ENCODE results near the gene SHLD1. TPM values are rescaled to one million over a fixed set of nuclear protein-coding genes. Genes with fewer than 3 reads are reported as not detected.
"Not testable (repeated sequence)": the region's sequence is repeated elsewhere in the genome, so short reads cannot be mapped to it uniquely, and the experiment has no call there.

The SHLD1 gene
- total RNA-seq, 1 donor from 2014 or later: 4.1 TPM

DNA sequence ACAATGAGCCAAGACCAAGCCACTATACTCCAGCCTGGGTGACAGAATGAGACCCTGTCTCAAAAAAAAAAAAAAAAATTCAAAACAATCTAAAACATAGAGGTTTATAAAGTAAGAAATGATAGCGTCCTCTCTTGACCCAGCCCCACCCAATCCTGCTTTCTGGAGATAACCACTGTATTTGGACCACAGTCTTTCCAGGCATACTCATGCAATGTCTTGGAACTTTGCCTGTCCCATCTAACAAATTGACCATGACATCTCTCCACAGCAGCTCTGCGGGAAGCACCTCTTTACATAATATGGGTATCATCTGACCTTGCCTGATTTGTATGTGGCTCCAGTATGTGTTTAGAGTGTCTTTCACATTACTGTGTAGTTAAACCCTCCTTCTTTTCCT lies 9.1 kb upstream of the SHLD1 start:
- TF ChIP-seq, protein P1, sequence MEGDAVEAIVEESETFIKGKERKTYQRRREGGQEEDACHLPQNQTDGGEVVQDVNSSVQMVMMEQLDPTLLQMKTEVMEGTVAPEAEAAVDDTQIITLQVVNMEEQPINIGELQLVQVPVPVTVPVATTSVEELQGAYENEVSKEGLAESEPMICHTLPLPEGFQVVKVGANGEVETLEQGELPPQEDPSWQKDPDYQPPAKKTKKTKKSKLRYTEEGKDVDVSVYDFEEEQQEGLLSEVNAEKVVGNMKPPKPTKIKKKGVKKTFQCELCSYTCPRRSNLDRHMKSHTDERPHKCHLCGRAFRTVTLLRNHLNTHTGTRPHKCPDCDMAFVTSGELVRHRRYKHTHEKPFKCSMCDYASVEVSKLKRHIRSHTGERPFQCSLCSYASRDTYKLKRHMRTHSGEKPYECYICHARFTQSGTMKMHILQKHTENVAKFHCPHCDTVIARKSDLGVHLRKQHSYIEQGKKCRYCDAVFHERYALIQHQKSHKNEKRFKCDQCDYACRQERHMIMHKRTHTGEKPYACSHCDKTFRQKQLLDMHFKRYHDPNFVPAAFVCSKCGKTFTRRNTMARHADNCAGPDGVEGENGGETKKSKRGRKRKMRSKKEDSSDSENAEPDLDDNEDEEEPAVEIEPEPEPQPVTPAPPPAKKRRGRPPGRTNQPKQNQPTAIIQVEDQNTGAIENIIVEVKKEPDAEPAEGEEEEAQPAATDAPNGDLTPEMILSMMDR (conservative IDR thresholded peaks at IDR 0.05): no peak
- H3K9me3 Mint-ChIP-seq: no peaks in the 10 kb centered on the region
- no peak overlapping the region for H3K4me3 Mint-ChIP-seq
- no peaks in the 10 kb centered on the region for H3K36me3 Mint-ChIP-seq
- H3K27ac Mint-ChIP-seq: no peak overlapping the region
- H3K27me3 Mint-ChIP-seq: peaks cover 2% of the 10 kb centered on the region
- DNase-seq (ENCODE audit: extremely low spot score, unreplicated experiment): no peak
- H3K4me1 Mint-ChIP-seq (ENCODE audit: unreplicated experiment): no peaks in the 10 kb centered on the region

DNA sequence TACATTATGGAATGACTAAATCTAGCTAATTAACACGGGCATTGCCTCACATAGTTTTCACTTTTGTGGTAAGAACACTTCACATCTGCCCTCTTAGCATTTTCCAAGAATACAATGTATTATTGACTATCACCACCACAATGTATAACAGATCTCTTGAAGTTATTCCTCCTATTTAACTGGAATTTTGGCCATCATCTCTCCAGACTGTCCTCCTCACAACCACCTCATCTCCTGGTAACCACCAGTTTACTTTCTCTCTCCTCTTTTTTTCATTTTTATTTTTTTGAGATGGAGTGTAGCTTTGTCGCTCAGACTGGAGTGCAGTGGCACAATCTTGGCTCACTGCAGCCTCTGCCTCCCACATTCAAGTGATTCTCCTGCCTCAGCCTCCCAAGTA lies 8.2 kb upstream of the SHLD1 start:
- Mint-ChIP-seq H3K36me3 (no peaks in the 10 kb centered on the region), H3K27me3 (peaks cover 6% of the 10 kb centered on the region), H3K4me1 (ENCODE audit: unreplicated experiment) (no peaks in the 10 kb centered on the region), H3K4me3 (no peak overlapping the region), H3K9me3 (no peaks in the 10 kb centered on the region), H3K27ac (no peak overlapping the region)
- TF ChIP-seq, protein P1 (conservative IDR thresholded peaks at IDR 0.05): no peak
- DNase-seq (ENCODE audit: extremely low spot score, unreplicated experiment): no peak

DNA sequence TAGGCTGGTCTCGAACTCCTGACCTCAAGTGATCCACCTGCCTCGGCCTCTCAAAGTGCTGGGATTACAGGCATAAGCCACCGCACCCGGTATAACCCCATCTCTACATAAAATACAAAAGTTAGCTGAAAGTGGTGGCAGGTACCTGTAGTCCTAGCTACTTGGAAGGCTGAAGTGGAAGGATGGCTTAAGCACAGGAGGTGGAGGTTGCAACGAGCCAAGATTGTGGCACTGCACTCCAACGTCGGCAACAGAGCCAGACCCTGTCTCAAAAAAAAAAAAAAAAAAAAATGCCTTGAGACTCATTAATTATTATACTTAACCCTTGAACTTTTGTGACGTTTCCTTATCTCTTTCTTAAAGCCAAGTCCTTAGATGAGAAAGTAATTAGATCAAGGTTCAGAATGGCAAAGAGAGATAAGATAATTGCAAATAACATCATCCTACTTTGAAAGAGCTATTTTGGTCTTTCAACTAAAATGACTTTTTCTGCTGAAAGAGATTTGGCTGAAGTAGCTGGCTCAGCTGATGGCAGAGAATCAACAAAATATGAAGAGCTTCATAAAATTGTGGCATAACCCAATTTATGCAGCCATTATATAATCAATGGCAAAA lies 4.7 kb upstream of the SHLD1 start:
- H3K27ac Mint-ChIP-seq: peak overlapping the region; percentile 19
- peaks cover 9% of the 10 kb centered on the region for H3K27me3 Mint-ChIP-seq
- DNase-seq (ENCODE audit: extremely low spot score, unreplicated experiment): no peak
- peaks cover 4% of the 10 kb centered on the region for H3K36me3 Mint-ChIP-seq
- peaks cover 5% of the 10 kb centered on the region for H3K9me3 Mint-ChIP-seq
- H3K4me3 Mint-ChIP-seq: no peak overlapping the region
- H3K4me1 Mint-ChIP-seq (ENCODE audit: unreplicated experiment): peaks cover 4% of the 10 kb centered on the region
- TF ChIP-seq, protein P1 (conservative IDR thresholded peaks at IDR 0.05): no peak

DNA sequence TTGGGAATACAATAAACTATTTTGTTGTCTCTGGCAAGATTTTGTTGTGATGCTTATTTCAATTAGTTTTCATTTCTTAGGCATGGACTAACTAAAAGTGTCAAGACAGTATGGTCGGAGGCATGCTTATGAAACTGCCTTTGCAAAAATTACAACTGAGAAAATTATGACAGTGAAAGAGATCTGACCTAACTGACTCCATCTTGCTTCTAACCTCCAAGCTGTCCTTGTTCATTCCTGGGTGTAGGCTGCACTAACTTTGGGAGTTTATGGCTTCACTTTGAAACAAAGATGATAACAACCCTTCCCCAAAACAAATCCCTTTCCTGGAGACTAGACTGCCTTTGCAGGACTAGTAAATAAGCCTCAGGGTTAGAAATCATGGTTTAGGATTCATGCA lies 4.1 kb upstream of the SHLD1 start:
- DNase-seq (ENCODE audit: extremely low spot score, unreplicated experiment): no peak
- Mint-ChIP-seq H3K4me3 (no peak overlapping the region), H3K9me3 (peaks cover 5% of the 10 kb centered on the region), H3K27ac (peak overlapping the region; percentile 19), H3K4me1 (ENCODE audit: unreplicated experiment) (peaks cover 4% of the 10 kb centered on the region), H3K27me3 (peaks cover 9% of the 10 kb centered on the region), H3K36me3 (peaks cover 4% of the 10 kb centered on the region)
- TF ChIP-seq, protein P1 (conservative IDR thresholded peaks at IDR 0.05): no peak

DNA sequence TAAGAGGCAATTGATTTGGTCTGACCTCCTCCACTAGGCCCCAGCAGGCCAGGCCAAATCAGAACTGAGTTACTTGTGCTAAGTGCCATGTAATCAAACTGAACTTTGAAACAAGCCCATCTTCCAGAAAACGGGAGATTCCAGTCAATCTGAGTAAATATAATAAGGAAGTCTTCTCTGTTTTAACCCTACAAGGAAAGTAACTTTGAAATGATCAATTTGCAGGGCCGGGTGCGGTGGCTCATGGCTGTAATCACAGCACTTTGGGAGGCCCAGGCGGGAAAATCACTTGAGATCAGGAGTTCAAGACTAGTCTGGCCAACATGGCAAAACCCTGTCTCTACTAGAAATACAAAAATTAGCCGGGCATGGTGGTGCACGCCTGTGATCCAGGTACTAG lies 2.0 kb upstream of the SHLD1 start:
- Mint-ChIP-seq H3K4me3 (peak overlapping the region; percentile 47), H3K27ac (peak overlapping the region; percentile 62), H3K36me3 (peaks cover 4% of the 10 kb centered on the region), H3K9me3 (peaks cover 5% of the 10 kb centered on the region), H3K27me3 (peaks cover 9% of the 10 kb centered on the region), H3K4me1 (ENCODE audit: unreplicated experiment) (peaks cover 4% of the 10 kb centered on the region)
- DNase-seq (ENCODE audit: extremely low spot score, unreplicated experiment): no peak
- TF ChIP-seq, protein P1 (conservative IDR thresholded peaks at IDR 0.05): no peak

DNA sequence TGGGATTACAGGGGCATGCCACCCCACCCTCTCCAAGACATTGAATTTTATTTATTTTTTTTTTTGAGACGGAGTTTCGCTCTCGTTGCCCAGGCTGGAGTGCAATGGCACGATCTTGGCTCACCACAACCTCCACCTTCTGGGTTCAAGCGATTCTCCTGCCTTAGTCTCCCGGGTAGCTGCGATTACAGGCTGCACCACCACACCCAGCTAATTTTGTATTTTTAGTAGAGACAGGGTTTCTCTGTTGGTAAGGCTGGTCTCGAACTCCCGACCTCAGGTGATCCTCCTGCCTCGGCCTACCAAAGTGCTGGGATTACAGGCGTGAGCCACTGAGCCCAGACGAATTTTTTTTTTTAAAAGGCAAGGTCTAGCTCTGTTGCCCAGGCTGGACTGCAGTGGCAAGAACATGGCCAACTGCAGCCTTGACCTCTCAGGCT lies 669 bp upstream of the SHLD1 start:
- H3K4me3 Mint-ChIP-seq; H3K27ac Mint-ChIP-seq; DNase-seq (ENCODE audit: extremely low spot score, unreplicated experiment); H3K9me3 Mint-ChIP-seq; H3K27me3 Mint-ChIP-seq; H3K36me3 Mint-ChIP-seq; H3K4me1 Mint-ChIP-seq (ENCODE audit: unreplicated experiment): not testable (repeated sequence)

Data from type B pancreatic cell (in vitro differentiated cells).